Endothelial cell of umbilical vein (primary cell): ENCODE measurements around the gene MVK. TPM values are rescaled to one million over a fixed set of nuclear protein-coding genes. Genes with fewer than 3 reads are reported as not detected.

Source experiments
- BruUV-seq: library from RNA; stranded (reverse); fragments of 400-500 nt; replicated peaks from 2 replicates; lab custom pipeline; 2021; lab: Mats Ljungman, UMichigan
- CTCF ChIA-PET: fragments of 300-600, 350-600 bp; sonication (Branson Sonifier 250); formaldehyde crosslinking; loops from one replicate; lab custom pipeline; 2021; ENCODE audit warnings: antibody characterized with exemption, inconsistent platforms; lab: Charles Lee
- POLR2A ChIA-PET: fragments of 300-600, 350-600 bp; sonication (Branson Sonifier 250); formaldehyde crosslinking; loops from one replicate; lab custom pipeline; 2021; ENCODE audit warnings: antibody characterized with exemption, inconsistent platforms; lab: Charles Lee
- DNase-seq: peaks from one replicate; pipeline ENCODE4 v3.0.0-alpha.2; 2011; ENCODE audit warnings: low read depth, low spot score
- FAIRE-seq: peaks from 2 replicates; lab custom pipeline; 2011; peaks lifted over from hg19 to GRCh38; lab: Jason Lieb, UNC
- H2AFZ ChIP-seq: 2 replicates; pipeline ENCODE4 v1.6.0; 2012; ENCODE audit warnings: low read depth, low read length, control low read depth, inconsistent platforms
- H3K27ac ChIP-seq: 2 replicates; pipeline ENCODE4 v1.5.1; 2011; ENCODE audit warnings: low read depth, mild to moderate bottlenecking, control low read depth, low read length, moderate library complexity; ENCODE audit not compliant: insufficient read depth
- H3K27me3 ChIP-seq, 2 experiments: 2 replicates each; pipeline versions ENCODE4 v1.6.0 to v1.6.1; 2011; ENCODE audit warnings: low read length in 2 of 2, mixed read lengths in 1 of 2; ENCODE audit not compliant: control insufficient read depth in 2 of 2, insufficient read depth in 2 of 2
- H3K36me3 ChIP-seq, 2 experiments: 2 replicates in 1 of 2; 3 replicates in 1 of 2; pipeline ENCODE4 v1.5.1; 2011; ENCODE audit warnings: low read length in 2 of 2, mild to moderate bottlenecking in 1 of 2, moderate library complexity in 1 of 2; ENCODE audit not compliant: control insufficient read depth in 2 of 2, insufficient read depth in 2 of 2; ENCODE audit errors: extremely low read depth in 1 of 2
- H3K4me1 ChIP-seq: 3 replicates; pipeline ENCODE4 v1.5.1; 2011; ENCODE audit warnings: mild to moderate bottlenecking, low read length; ENCODE audit not compliant: control insufficient read depth, insufficient read depth; ENCODE audit errors: extremely low read depth
- H3K4me2 ChIP-seq: 2 replicates; pipeline ENCODE4 v1.6.1; 2011; ENCODE audit warnings: low read length, control low read depth, mixed read lengths; ENCODE audit not compliant: insufficient read depth
- H3K4me3 ChIP-seq, 3 experiments: fragments of 200-600 bp in 1 of 3; sonication (generic), shearing (Covaris generic) in 1 of 3; replicated peaks in 1 of 3; 2 replicates each; pipeline ENCODE4 v1.5.1; 2011 to 2016; ENCODE audit warnings: control low read depth in 3 of 3, low read length in 3 of 3, mild to moderate bottlenecking in 2 of 3, inconsistent platforms in 1 of 3, low read depth in 1 of 3, moderate library complexity in 1 of 3; ENCODE audit not compliant: insufficient read depth in 1 of 3
- H3K79me2 ChIP-seq: 2 replicates; pipeline ENCODE4 v1.6.0; 2012; ENCODE audit warnings: low read length, inconsistent platforms; ENCODE audit not compliant: control insufficient read depth, insufficient read depth
- H3K9ac ChIP-seq: replicated peaks from 2 replicates; pipeline ENCODE3; 2011; ENCODE audit warnings: low read length, control low read depth; ENCODE audit not compliant: insufficient read depth; ENCODE audit errors: extremely low read depth
- H3K9me1 ChIP-seq: replicated peaks from 3 replicates; pipeline ENCODE4 v1.6.0; 2011; ENCODE audit warnings: mild to moderate bottlenecking, low read length; ENCODE audit not compliant: control insufficient read depth, insufficient read depth; ENCODE audit errors: extremely low read depth
- H3K9me3 ChIP-seq: replicated peaks from 2 replicates; pipeline ENCODE4 v1.5.1; 2012; ENCODE audit warnings: low read length, inconsistent platforms; ENCODE audit not compliant: control insufficient read depth, insufficient read depth
- H4K20me1 ChIP-seq: replicated peaks from 2 replicates; pipeline ENCODE3; 2011; ENCODE audit warnings: mild to moderate bottlenecking, low read length; ENCODE audit not compliant: control insufficient read depth, insufficient read depth; ENCODE audit errors: extremely low read depth
- EZH2 ChIP-seq: IDR thresholded peaks from 2 replicates; pipeline ENCODE4 v1.6.1; 2012; ENCODE audit warnings: borderline replicate concordance, low read depth, mild to moderate bottlenecking, moderate library complexity, low read length, inconsistent platforms; ENCODE audit not compliant: severe bottlenecking
- FOS ChIP-seq: IDR thresholded peaks from 2 replicates; pipeline ENCODE4 v1.6.1; 2011; ENCODE audit warnings: mild to moderate bottlenecking, low read length, moderate library complexity, borderline replicate concordance; ENCODE audit not compliant: insufficient read depth
- GATA2 ChIP-seq: IDR thresholded peaks from 2 replicates; pipeline ENCODE4 v1.7.0; 2011; ENCODE audit warnings: low read depth, mild to moderate bottlenecking, moderate library complexity, mixed read lengths, low read length; ENCODE audit not compliant: insufficient read length, insufficient read depth
- JUN ChIP-seq: IDR thresholded peaks from 2 replicates; pipeline ENCODE4 v1.6.1; 2011; ENCODE audit warnings: borderline replicate concordance, low read depth; ENCODE audit not compliant: insufficient read length, insufficient read depth
- MYC ChIP-seq: IDR thresholded peaks from one replicate; pipeline ENCODE4 v1.6.1; 2011; ENCODE audit warnings: mild to moderate bottlenecking, low read depth, low read length
- POLR2A ChIP-seq: IDR thresholded peaks from 2 replicates; pipeline ENCODE4 v1.6.1; 2012; ENCODE audit warnings: low read depth, mild to moderate bottlenecking, control low read depth, low read length
- POLR2AphosphoS5 ChIP-seq: IDR thresholded peaks from 2 replicates; pipeline ENCODE4 v1.6.1; 2012; ENCODE audit warnings: low read depth, mild to moderate bottlenecking, control low read depth, low read length, moderate library complexity; ENCODE audit not compliant: insufficient read depth
- dilution Hi-C: fragments of 300-500 bp; cut with MboI; formaldehyde crosslinking; loops from one replicate; pipeline ENCODE4 v1.15.0; 2019; ENCODE audit warnings: low sequenced_read_pairs; ENCODE audit not compliant: extremely low pct_ligation_motif_present
- intact Hi-C: fragments of 100-400 bp; cut with micrococcal nuclease; formaldehyde crosslinking; loops from one replicate; pipeline ENCODE4 v1.10.0; 2022
- polyA plus RNA-seq, 4 experiments: library from polyadenylated mRNA; depleted of rRNA in 3 of 4; stranded (reverse) in 3 of 4; unstranded in 1 of 4; fragments of >200 nt; gene quantifications; 2 replicates each; pipeline versions ENCODE4 v1.2.1 to v1.2.3, GENCODE V29; 2011 to 2012; ENCODE audit warnings: missing spikeins in 1 of 4
- total RNA-seq: library from RNA; stranded (reverse); gene quantifications from 2 replicates; pipeline ENCODE4 v1.2.3, GENCODE V29; 2021
- TF ChIP-seq, protein P1 (sequence below), 2 donors: IDR thresholded peaks; 1 replicate in 1 of 2; 2 replicates in 1 of 2; pipeline ENCODE4 v1.5.1; 2011; ENCODE audit warnings: low read length in 2 of 2, mild to moderate bottlenecking in 2 of 2, moderate library complexity in 2 of 2, control low read depth in 1 of 2, inconsistent platforms in 1 of 2, low read depth in 1 of 2; ENCODE audit not compliant: insufficient read depth in 1 of 2; ENCODE audit errors: extremely low read depth in 1 of 2
- TF ChIP-seq, protein P2 (sequence below): IDR thresholded peaks from 2 replicates; pipeline ENCODE4 v1.6.1; 2011; ENCODE audit not compliant: insufficient read depth, insufficient read length

Gene MVK
- total and polyA plus RNA-seq, 2 donors (not counting 3 experiments of a cell fraction or from before 2014, with no cell fraction given), result 32.6 to 42.6 TPM

GRCh38 chr12:109592195-109592904 is 18.8 kb downstream of the MVK start:
- no TSS peak for BruUV-seq
- Histone ChIP-seq H3K9me3 (no peaks in the 10 kb centered on the region), H4K20me1 (no peaks in the 10 kb centered on the region), H3K36me3 (peaks cover 0 to 5% of the 10 kb centered on the region in 2 experiments), H2AFZ (no peak overlapping the region), H3K9ac (no peak overlapping the region), H3K4me2 (no peak overlapping the region), H3K27ac (no peak overlapping the region), H3K79me2 (no peaks in the 10 kb centered on the region), H3K9me1 (no peaks in the 10 kb centered on the region), H3K27me3 (no peaks in the 10 kb centered on the region), H3K4me1 (no peaks in the 10 kb centered on the region), H3K4me3 (no peak overlapping the region)
- CTCF ChIA-PET, result interaction anchor here (9.4 kb wide), 1 partner anchor 183 kb away, joined by 252 read pairs; no protein-coding TSS in a partner anchor
- POLR2A ChIA-PET, result no interaction called here
- TF ChIP-seq FOS, result no peak
- no peak for TF ChIP-seq MYC
- TF ChIP-seq, protein P1, sequence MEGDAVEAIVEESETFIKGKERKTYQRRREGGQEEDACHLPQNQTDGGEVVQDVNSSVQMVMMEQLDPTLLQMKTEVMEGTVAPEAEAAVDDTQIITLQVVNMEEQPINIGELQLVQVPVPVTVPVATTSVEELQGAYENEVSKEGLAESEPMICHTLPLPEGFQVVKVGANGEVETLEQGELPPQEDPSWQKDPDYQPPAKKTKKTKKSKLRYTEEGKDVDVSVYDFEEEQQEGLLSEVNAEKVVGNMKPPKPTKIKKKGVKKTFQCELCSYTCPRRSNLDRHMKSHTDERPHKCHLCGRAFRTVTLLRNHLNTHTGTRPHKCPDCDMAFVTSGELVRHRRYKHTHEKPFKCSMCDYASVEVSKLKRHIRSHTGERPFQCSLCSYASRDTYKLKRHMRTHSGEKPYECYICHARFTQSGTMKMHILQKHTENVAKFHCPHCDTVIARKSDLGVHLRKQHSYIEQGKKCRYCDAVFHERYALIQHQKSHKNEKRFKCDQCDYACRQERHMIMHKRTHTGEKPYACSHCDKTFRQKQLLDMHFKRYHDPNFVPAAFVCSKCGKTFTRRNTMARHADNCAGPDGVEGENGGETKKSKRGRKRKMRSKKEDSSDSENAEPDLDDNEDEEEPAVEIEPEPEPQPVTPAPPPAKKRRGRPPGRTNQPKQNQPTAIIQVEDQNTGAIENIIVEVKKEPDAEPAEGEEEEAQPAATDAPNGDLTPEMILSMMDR (IDR thresholded peaks at IDR 0.05; ENCODE audit: extremely low read depth in 1 of 2, insufficient read depth in 1 of 2, low read depth in 1 of 2, low read length in 2 of 2), result no peak
- TF ChIP-seq EZH2, result no peak
- TF ChIP-seq JUN, result no peak
- no peak for TF ChIP-seq POLR2AphosphoS5
- no peak for TF ChIP-seq POLR2A
- TF ChIP-seq, protein P2, sequence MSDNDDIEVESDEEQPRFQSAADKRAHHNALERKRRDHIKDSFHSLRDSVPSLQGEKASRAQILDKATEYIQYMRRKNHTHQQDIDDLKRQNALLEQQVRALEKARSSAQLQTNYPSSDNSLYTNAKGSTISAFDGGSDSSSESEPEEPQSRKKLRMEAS, result no peak
- TF ChIP-seq GATA2, result no peak
- dilution Hi-C loops (no loop called here), intact Hi-C loops (no loop called here)
- no peak for DNase-seq
- no peak for FAIRE-seq
